Neural cell (in vitro differentiated cells): ENCODE data around the gene ABCA1.

Source experiments
- EP300 ChIP-seq: fragments of 450-650 bp; conservative IDR thresholded peaks from 2 replicates; pipeline ENCODE4 v1.6.1; 2014; ENCODE audit warnings: antibody characterized with exemption, mild to moderate bottlenecking, moderate library complexity; ENCODE audit not compliant: poor library complexity, severe bottlenecking
- EZH2 ChIP-seq: fragments of 200-600, 300-800 bp; shearing (Covaris generic), sonication (generic); IDR thresholded peaks from 2 replicates; pipeline ENCODE4 v1.6.1; 2014; ENCODE audit warnings: antibody characterized with exemption, low read length, borderline replicate concordance, mild to moderate bottlenecking; ENCODE audit not compliant: insufficient read depth, poor library complexity, severe bottlenecking
- TF ChIP-seq, protein P1 (sequence below): fragments of 450-650 bp; IDR thresholded peaks from 2 replicates; pipeline ENCODE4 v1.5.1; 2014; ENCODE audit warnings: antibody characterized with exemption, mild to moderate bottlenecking, moderate library complexity; ENCODE audit not compliant: poor library complexity, severe bottlenecking
- TF ChIP-seq, protein P2 (sequence below): IDR thresholded peaks from 2 replicates; pipeline ENCODE4 v1.6.1; 2012; ENCODE audit warnings: borderline replicate concordance

DNA sequence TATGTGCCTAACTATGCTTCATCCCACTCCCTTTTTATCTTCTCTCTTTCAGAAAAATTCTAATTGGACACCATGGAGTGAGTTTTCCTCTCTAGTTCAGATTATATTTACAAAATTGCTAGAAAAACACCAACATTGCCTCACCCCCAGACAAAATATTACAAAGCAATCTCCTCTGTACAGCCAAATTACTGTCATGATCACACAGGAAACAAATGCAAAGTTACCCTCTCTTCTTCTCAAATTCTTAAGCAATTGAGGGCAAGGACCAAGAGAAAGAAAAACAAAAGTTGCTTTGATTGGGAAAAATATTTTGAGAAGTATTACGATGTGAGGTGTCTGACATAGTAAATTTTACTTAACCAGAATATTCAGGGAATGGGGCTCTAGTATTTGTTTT, 30.8 kb upstream of the ABCA1 start:
- TF ChIP-seq, protein P1, sequence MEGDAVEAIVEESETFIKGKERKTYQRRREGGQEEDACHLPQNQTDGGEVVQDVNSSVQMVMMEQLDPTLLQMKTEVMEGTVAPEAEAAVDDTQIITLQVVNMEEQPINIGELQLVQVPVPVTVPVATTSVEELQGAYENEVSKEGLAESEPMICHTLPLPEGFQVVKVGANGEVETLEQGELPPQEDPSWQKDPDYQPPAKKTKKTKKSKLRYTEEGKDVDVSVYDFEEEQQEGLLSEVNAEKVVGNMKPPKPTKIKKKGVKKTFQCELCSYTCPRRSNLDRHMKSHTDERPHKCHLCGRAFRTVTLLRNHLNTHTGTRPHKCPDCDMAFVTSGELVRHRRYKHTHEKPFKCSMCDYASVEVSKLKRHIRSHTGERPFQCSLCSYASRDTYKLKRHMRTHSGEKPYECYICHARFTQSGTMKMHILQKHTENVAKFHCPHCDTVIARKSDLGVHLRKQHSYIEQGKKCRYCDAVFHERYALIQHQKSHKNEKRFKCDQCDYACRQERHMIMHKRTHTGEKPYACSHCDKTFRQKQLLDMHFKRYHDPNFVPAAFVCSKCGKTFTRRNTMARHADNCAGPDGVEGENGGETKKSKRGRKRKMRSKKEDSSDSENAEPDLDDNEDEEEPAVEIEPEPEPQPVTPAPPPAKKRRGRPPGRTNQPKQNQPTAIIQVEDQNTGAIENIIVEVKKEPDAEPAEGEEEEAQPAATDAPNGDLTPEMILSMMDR = no peak
- TF ChIP-seq EZH2 (no peak), EP300 (no peak)
- TF ChIP-seq, protein P2, sequence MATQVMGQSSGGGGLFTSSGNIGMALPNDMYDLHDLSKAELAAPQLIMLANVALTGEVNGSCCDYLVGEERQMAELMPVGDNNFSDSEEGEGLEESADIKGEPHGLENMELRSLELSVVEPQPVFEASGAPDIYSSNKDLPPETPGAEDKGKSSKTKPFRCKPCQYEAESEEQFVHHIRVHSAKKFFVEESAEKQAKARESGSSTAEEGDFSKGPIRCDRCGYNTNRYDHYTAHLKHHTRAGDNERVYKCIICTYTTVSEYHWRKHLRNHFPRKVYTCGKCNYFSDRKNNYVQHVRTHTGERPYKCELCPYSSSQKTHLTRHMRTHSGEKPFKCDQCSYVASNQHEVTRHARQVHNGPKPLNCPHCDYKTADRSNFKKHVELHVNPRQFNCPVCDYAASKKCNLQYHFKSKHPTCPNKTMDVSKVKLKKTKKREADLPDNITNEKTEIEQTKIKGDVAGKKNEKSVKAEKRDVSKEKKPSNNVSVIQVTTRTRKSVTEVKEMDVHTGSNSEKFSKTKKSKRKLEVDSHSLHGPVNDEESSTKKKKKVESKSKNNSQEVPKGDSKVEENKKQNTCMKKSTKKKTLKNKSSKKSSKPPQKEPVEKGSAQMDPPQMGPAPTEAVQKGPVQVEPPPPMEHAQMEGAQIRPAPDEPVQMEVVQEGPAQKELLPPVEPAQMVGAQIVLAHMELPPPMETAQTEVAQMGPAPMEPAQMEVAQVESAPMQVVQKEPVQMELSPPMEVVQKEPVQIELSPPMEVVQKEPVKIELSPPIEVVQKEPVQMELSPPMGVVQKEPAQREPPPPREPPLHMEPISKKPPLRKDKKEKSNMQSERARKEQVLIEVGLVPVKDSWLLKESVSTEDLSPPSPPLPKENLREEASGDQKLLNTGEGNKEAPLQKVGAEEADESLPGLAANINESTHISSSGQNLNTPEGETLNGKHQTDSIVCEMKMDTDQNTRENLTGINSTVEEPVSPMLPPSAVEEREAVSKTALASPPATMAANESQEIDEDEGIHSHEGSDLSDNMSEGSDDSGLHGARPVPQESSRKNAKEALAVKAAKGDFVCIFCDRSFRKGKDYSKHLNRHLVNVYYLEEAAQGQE = no peak
